Measurements from ENCODE around the gene U2AF1. TPM values are rescaled to one million over a fixed set of nuclear protein-coding genes. Genes with fewer than 3 reads are reported as not detected.
"Not testable (repeated sequence)": the region's sequence is repeated elsewhere in the genome, so short reads cannot be mapped to it uniquely, and the experiment has no call there.

The U2AF1 gene
- total RNA-seq, 1 donor from 2014 or later, result 31.9 TPM

DNA sequence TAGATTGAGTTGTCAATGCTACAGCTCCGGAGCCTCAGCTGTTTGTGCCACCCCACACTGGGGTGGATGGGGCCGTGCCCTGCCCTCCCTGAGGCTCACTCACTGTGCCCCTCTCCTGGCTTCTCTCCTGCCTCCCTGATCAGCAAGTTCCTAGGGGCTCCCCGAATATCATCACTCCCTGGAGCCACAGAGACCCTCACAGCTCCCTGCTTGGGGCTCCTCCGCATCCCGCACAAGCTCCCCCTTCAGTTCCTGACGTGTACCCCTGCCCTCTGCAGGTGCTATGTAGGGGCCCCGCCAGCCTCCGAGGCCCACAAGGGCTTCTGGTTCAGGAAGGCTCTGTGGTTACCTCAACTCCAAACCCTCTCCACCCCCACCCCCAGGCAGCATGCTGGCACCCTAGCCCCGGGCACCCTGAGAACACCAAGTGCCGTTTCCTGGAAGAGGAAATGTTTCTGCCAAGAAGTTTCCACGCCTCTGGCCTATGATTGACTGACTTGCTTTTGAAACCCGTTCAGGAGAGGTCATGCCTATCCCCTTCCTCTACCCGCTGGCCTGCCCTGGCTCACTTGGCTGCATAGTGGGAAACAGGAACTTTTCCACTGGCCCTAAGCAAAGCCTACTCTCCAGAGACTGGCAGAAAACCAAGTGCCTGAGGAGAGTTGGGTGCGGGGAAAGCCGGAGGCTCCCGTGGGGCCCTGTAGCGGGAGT, 62.0 kb downstream of the U2AF1 start:
- not testable (repeated sequence) for H3K4me1 Mint-ChIP-seq (ENCODE audit: low read depth, unreplicated experiment); H3K4me3 Mint-ChIP-seq (ENCODE audit: unreplicated experiment); DNase-seq; H3K36me3 Mint-ChIP-seq (ENCODE audit: unreplicated experiment); H3K27ac Mint-ChIP-seq (ENCODE audit: unreplicated experiment); H3K27me3 Mint-ChIP-seq (ENCODE audit: unreplicated experiment); H3K9me3 Mint-ChIP-seq (ENCODE audit: unreplicated experiment)

DNA sequence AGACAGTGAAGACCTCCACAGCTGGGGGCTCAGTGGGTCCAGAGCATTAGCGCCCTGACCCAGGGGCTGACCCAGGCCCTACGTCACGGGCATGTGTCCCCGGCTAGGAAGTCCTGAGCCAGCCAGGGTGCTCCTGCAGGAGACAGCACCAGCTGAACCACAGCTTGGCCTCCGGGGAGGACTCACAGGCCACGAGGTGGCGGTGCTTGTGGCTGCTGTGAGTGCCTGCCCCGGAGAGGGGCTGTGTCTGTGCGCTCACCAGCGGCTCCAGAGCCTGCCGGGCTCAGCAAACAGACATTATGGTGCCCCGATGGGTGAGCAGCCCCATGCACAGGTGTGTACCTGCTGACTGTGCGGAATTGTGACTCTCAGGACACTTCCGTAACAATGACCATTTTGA, 62.8 kb downstream of the U2AF1 start:
- not testable (repeated sequence) for H3K27ac Mint-ChIP-seq (ENCODE audit: unreplicated experiment); H3K27me3 Mint-ChIP-seq (ENCODE audit: unreplicated experiment); H3K4me3 Mint-ChIP-seq (ENCODE audit: unreplicated experiment); H3K36me3 Mint-ChIP-seq (ENCODE audit: unreplicated experiment); H3K9me3 Mint-ChIP-seq (ENCODE audit: unreplicated experiment); DNase-seq; H3K4me1 Mint-ChIP-seq (ENCODE audit: low read depth, unreplicated experiment)

DNA sequence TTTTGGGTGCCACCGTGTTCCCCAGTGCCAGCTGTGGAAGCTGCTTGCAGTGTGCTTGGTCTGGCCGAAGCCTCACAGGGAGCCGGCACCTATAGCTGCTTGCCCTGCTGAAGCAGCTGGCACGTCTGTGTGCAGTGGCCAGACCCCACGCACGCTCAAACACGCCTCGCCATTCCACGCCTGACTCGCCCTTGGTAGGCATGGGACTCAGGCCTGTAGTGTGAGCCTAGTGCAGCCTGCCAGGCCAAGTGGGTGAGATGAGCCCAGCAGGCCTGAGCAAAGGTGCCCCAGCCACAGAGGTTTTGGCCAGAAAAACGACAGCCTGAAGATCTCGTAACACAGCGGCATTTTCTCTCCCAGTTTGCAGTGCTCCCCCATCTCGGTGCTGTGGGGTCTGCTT, 64.1 kb downstream of the U2AF1 start:
- peak overlapping the region; percentile 25 for H3K4me3 Mint-ChIP-seq (ENCODE audit: unreplicated experiment)
- H3K36me3 Mint-ChIP-seq (ENCODE audit: unreplicated experiment); H3K4me1 Mint-ChIP-seq (ENCODE audit: low read depth, unreplicated experiment); H3K9me3 Mint-ChIP-seq (ENCODE audit: unreplicated experiment); DNase-seq; H3K27me3 Mint-ChIP-seq (ENCODE audit: unreplicated experiment): not testable (repeated sequence)
- peak overlapping the region; percentile 77 for H3K27ac Mint-ChIP-seq (ENCODE audit: unreplicated experiment)

Other genes starting within 250 kb of the U2AF1 start
- 15.7 TPM for gene WDR4, start 228.0 kb downstream of the U2AF1 start, total RNA-seq (ENCODE audit: unreplicated experiment)
- 33.9 TPM for gene NDUFV3, start 214.3 kb downstream of the U2AF1 start, total RNA-seq (ENCODE audit: unreplicated experiment)
- 0.59 TPM for gene ERVH48-1, start 181.9 kb downstream of the U2AF1 start, total RNA-seq (ENCODE audit: unreplicated experiment)
- 28.7 TPM for gene PKNOX1, start 133.0 kb downstream of the U2AF1 start, total RNA-seq (ENCODE audit: unreplicated experiment)
- 232 TPM for gene CBS, start 31.7 kb downstream of the U2AF1 start, total RNA-seq (ENCODE audit: unreplicated experiment)
- gene CRYAA, start 61.4 kb upstream of the U2AF1 start, total RNA-seq (ENCODE audit: unreplicated experiment), result not detected